H1 (cell line): ENCODE measurements around the gene RPUSD1.

Experiments
- CEBPB ChIP-seq: IDR thresholded peaks from 2 replicates; pipeline ENCODE4 v1.6.1; 2012; ENCODE audit warnings: low read depth, low read length
- EP300 ChIP-seq, 2 experiments: IDR thresholded peaks; 1 replicate in 1 of 2; 2 replicates in 1 of 2; pipeline ENCODE4 v1.6.1; 2011 to 2012; ENCODE audit warnings: low read depth in 2 of 2, low read length in 2 of 2, mild to moderate bottlenecking in 2 of 2, borderline replicate concordance in 1 of 2, inconsistent platforms in 1 of 2, moderate library complexity in 1 of 2
- JUN ChIP-seq: IDR thresholded peaks from 2 replicates; pipeline ENCODE4 v1.6.1; 2011; ENCODE audit warnings: low read depth, mild to moderate bottlenecking, improper control_type of control experiment, low read length
- POLR2A ChIP-seq, 2 experiments: IDR thresholded peaks; 1 replicate in 1 of 2; 2 replicates in 1 of 2; pipeline ENCODE4 v1.6.1; 2011; ENCODE audit warnings: low read depth in 2 of 2, low read length in 2 of 2, mild to moderate bottlenecking in 2 of 2; ENCODE audit errors: control extremely low read depth in 1 of 2
- POLR2AphosphoS5 ChIP-seq: IDR thresholded peaks from 2 replicates; pipeline ENCODE4 v1.6.1; 2011; ENCODE audit warnings: low read depth, low read length
- TF ChIP-seq, protein P1 (sequence below), 3 experiments: IDR thresholded peaks; 1 replicate in 2 of 3; 2 replicates in 1 of 3; pipeline versions ENCODE4 v1.5.1 to v1.6.1; 2011; ENCODE audit warnings: low read length in 3 of 3, mild to moderate bottlenecking in 3 of 3, inconsistent platforms in 2 of 3, low read depth in 1 of 3, moderate library complexity in 1 of 3; ENCODE audit not compliant: insufficient read depth in 1 of 3; ENCODE audit errors: control extremely low read depth in 1 of 3

DNA sequence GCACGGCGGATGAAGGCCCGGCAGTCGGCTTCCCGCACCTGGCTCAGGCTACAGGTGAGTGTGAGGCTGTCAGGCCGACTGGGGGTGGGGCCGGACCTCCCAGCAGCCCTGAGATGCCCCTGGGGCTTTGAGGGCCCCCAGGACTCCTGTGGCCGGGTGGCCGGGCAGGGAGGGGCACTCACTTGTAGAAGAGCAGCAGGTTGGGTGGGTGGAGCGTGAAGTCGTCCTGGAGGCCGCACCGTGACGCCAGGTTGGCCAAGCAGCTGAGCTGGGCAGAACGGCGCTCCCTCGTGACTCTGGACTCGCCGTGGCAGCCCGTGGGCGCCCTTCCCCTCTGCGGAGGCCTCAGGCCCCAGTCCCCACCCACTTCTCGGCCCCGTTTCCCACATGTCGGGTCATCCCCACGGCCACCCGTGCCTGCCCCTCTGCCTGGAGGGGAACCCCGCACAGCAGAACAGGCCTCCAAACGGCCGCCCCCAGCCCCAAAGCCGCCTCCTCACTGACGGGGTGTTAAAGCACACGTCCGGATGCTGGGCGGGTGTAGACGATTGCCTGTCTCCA is 12.9 kb downstream of the RPUSD1 start:
- TF ChIP-seq POLR2AphosphoS5, result no peak
- no peak for TF ChIP-seq POLR2A (IDR thresholded peaks at IDR 0.05; ENCODE audit: control extremely low read depth in 1 of 2, low read depth in 2 of 2, low read length in 2 of 2)
- TF ChIP-seq, protein P1, sequence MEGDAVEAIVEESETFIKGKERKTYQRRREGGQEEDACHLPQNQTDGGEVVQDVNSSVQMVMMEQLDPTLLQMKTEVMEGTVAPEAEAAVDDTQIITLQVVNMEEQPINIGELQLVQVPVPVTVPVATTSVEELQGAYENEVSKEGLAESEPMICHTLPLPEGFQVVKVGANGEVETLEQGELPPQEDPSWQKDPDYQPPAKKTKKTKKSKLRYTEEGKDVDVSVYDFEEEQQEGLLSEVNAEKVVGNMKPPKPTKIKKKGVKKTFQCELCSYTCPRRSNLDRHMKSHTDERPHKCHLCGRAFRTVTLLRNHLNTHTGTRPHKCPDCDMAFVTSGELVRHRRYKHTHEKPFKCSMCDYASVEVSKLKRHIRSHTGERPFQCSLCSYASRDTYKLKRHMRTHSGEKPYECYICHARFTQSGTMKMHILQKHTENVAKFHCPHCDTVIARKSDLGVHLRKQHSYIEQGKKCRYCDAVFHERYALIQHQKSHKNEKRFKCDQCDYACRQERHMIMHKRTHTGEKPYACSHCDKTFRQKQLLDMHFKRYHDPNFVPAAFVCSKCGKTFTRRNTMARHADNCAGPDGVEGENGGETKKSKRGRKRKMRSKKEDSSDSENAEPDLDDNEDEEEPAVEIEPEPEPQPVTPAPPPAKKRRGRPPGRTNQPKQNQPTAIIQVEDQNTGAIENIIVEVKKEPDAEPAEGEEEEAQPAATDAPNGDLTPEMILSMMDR (IDR thresholded peaks at IDR 0.05; ENCODE audit: control extremely low read depth in 1 of 3, insufficient read depth in 1 of 3, low read depth in 1 of 3, low read length in 3 of 3), result no peak
- no peak for TF ChIP-seq EP300 (IDR thresholded peaks at IDR 0.05; ENCODE audit: borderline replicate concordance in 1 of 2, low read depth in 2 of 2, low read length in 2 of 2)
- no peak for TF ChIP-seq JUN
- TF ChIP-seq CEBPB, result no peak
